Measurements from ENCODE around the gene IQSEC3. TPM values are rescaled to one million over a fixed set of nuclear protein-coding genes. Genes with fewer than 3 reads are reported as not detected.

The IQSEC3 gene
- total and polyA plus RNA-seq, 4 donors = 0.29 to 7.5 (median 1.5) TPM

DNA sequence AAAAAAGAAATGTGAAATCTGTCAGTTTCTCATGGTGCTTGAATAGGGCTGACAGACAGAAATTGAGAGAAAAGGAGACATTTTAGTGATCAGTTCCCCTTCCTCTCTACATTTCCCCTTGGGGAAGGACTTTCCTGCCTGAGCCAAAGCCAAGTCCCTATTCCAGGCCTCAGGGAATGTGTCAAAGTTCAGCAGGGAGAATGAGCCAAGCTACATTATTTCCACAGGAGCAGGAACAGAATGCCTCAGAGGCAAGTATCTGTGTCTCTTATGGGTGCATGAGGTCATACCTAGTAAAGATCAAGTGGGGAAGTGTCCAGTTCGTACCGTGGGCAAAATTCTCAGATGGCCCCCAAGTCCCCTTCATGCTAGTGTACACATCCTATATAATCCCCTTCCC, 68.6 kb downstream of the IQSEC3 start:
- Histone ChIP-seq H3K4me1 (ENCODE audit: control insufficient read depth in 5 of 5, insufficient read depth in 5 of 5, low read length in 5 of 5) (peaks cover 0 to 16% (median 4%) of the 10 kb centered on the region in 5 donors), H3K27me3 (ENCODE audit: control insufficient read depth in 3 of 3, insufficient read depth in 3 of 3, low read length in 2 of 3) (peaks cover 0 to 8% (median 0%) of the 10 kb centered on the region in 3 donors), H3K36me3 (ENCODE audit: control insufficient read depth in 4 of 4, insufficient read depth in 4 of 4, low read length in 4 of 4) (no peaks in the 10 kb centered on the region), H3K9ac (ENCODE audit: insufficient read depth in 1 of 2, low read length in 2 of 2) (no peak overlapping the region), H3K27ac (ENCODE audit: low read depth in 1 of 2, low read length in 1 of 2) (no peak overlapping the region), H3K4me3 (no peak overlapping the region), H3K9me3 (ENCODE audit: control insufficient read depth in 4 of 4, insufficient read depth in 3 of 4, low read length in 3 of 4) (peaks cover 0 to 9% (median 0%) of the 10 kb centered on the region in 4 donors)
- 72 to 87% methylated on average over 2 of the region's 2 CpGs for WGBS, 2 donors
- ATAC-seq (ENCODE audit: insufficient read depth, low FRiP score) (no peak), DNase-seq (no peak)
- TF ChIP-seq, protein P1, sequence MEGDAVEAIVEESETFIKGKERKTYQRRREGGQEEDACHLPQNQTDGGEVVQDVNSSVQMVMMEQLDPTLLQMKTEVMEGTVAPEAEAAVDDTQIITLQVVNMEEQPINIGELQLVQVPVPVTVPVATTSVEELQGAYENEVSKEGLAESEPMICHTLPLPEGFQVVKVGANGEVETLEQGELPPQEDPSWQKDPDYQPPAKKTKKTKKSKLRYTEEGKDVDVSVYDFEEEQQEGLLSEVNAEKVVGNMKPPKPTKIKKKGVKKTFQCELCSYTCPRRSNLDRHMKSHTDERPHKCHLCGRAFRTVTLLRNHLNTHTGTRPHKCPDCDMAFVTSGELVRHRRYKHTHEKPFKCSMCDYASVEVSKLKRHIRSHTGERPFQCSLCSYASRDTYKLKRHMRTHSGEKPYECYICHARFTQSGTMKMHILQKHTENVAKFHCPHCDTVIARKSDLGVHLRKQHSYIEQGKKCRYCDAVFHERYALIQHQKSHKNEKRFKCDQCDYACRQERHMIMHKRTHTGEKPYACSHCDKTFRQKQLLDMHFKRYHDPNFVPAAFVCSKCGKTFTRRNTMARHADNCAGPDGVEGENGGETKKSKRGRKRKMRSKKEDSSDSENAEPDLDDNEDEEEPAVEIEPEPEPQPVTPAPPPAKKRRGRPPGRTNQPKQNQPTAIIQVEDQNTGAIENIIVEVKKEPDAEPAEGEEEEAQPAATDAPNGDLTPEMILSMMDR (IDR thresholded peaks at IDR 0.05; ENCODE audit: control extremely low read depth, extremely low read depth) = no peak

DNA sequence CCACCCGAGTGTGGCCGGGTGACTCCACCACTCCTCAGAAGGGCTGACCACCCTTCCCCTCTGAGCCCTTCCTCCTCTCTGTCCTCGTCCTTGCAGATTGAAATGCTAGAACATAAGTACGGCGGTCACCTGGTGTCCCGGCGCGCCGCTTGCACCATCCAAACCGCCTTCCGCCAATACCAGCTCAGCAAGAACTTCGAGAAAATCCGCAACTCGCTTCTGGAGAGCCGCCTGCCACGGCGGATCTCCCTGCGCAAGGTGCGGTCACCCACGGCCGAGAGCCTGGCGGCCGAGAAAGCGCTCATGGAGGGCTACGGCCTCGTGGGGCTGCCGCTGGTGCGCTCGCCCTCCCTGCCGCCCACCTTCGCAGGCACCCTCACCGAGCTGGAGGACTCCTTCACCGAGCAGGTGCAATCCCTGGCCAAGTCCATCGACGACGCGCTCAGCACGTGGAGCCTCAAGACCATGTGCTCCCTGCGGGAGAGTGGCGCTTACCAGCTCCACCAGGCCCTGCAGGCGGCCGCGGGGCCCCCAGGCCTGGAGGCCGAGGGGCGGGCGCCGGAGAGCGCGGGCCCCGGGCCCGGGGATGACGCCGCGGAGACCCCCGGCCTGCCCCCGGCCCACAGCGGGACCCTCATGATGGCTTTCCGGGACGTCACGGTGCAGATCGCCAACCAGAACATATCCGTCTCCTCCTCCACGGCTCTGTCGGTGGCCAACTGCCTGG, 71.8 kb downstream of the IQSEC3 start:
- H3K4me1 ChIP-seq (ENCODE audit: control insufficient read depth in 5 of 5, insufficient read depth in 5 of 5, low read length in 5 of 5) = peaks cover 0 to 19% (median 4%) of the 10 kb centered on the region in 5 donors
- WGBS, 2 donors = 74 to 80% methylated on average over 56 to 64 of the region's 64 CpGs
- TF ChIP-seq, protein P1 (IDR thresholded peaks at IDR 0.05; ENCODE audit: control extremely low read depth, extremely low read depth) = no peak
- H3K36me3 ChIP-seq (ENCODE audit: control insufficient read depth in 4 of 4, insufficient read depth in 4 of 4, low read length in 4 of 4) = no peaks in the 10 kb centered on the region
- no peak for DNase-seq
- H3K27me3 ChIP-seq (ENCODE audit: control insufficient read depth in 3 of 3, insufficient read depth in 3 of 3, low read length in 2 of 3) = peaks cover 0 to 11% (median 5%) of the 10 kb centered on the region in 3 donors
- no peak for ATAC-seq (ENCODE audit: insufficient read depth, low FRiP score)
- H3K9me3 ChIP-seq (ENCODE audit: control insufficient read depth in 4 of 4, insufficient read depth in 3 of 4, low read length in 3 of 4) = peaks cover 0 to 6% (median 0%) of the 10 kb centered on the region in 4 donors
- H3K27ac ChIP-seq (ENCODE audit: low read depth in 1 of 2, low read length in 1 of 2) = no peak overlapping the region
- no peak overlapping the region for H3K4me3 ChIP-seq
- no peak overlapping the region for H3K9ac ChIP-seq (ENCODE audit: insufficient read depth in 1 of 2, low read length in 2 of 2)

DNA sequence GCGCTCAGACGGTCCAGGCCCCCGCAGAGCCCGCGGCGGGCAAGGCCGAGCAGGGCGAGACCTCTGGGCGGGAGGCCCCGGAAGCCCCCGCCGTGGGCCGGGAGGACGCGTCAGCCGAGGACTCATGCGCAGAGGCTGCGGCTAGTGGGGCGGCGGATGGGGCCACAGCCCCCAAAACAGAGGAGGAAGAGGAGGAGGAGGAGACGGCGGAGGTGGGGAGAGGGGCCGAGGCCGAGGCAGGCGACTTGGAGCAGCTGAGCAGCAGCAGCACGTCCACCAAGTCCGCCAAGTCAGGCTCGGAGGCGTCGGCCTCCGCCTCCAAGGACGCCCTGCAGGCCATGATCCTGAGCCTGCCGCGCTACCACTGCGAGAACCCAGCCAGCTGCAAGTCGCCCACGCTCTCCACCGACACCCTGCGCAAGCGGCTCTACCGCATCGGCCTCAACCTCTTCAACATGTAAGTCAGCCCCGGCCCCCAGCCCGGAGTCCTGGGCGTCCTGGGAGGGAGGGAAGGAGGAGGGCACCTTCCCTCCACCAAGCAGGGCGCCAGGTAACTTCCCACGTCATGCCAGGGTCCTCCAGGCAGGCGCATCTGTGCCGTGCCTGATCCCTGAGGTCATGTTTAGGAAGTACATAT, 72.4 kb downstream of the IQSEC3 start:
- H3K9me3 ChIP-seq (ENCODE audit: control insufficient read depth in 4 of 4, insufficient read depth in 3 of 4, low read length in 3 of 4) = peaks cover 0 to 6% (median 0%) of the 10 kb centered on the region in 4 donors
- 13 to 28% methylated on average over 49 of the region's 49 CpGs for WGBS, 2 donors
- H3K36me3 ChIP-seq (ENCODE audit: control insufficient read depth in 4 of 4, insufficient read depth in 4 of 4, low read length in 4 of 4) = no peaks in the 10 kb centered on the region
- peaks cover 0 to 11% (median 5%) of the 10 kb centered on the region in 3 donors for H3K27me3 ChIP-seq (ENCODE audit: control insufficient read depth in 3 of 3, insufficient read depth in 3 of 3, low read length in 2 of 3)
- H3K9ac ChIP-seq (ENCODE audit: insufficient read depth in 1 of 2, low read length in 2 of 2) = no peak overlapping the region
- H3K4me3 ChIP-seq = no peak overlapping the region
- TF ChIP-seq, protein P1 (IDR thresholded peaks at IDR 0.05; ENCODE audit: control extremely low read depth, extremely low read depth) = no peak
- H3K4me1 ChIP-seq (ENCODE audit: control insufficient read depth in 5 of 5, insufficient read depth in 5 of 5, low read length in 5 of 5) = peaks cover 0 to 19% (median 4%) of the 10 kb centered on the region in 5 donors
- no peak overlapping the region for H3K27ac ChIP-seq (ENCODE audit: low read depth in 1 of 2, low read length in 1 of 2)
- peak; percentile 39 to 63 (median 56) for DNase-seq
- ATAC-seq (ENCODE audit: insufficient read depth, low FRiP score) = no peak
